GM18870 (cell line): Measurements from ENCODE around the gene KRT81.
"Not testable (repeated sequence)": the region's sequence is repeated elsewhere in the genome, so short reads cannot be mapped to it uniquely, and the experiment has no call there.

Source experiments
- ATAC-seq: cut with Tn5 transposase; IDR thresholded peaks from one replicate; pipeline ENCODE4 v1.9.1; 2021; ENCODE audit warnings: moderate library complexity; ENCODE audit not compliant: unreplicated experiment

Gene KRT81

DNA sequence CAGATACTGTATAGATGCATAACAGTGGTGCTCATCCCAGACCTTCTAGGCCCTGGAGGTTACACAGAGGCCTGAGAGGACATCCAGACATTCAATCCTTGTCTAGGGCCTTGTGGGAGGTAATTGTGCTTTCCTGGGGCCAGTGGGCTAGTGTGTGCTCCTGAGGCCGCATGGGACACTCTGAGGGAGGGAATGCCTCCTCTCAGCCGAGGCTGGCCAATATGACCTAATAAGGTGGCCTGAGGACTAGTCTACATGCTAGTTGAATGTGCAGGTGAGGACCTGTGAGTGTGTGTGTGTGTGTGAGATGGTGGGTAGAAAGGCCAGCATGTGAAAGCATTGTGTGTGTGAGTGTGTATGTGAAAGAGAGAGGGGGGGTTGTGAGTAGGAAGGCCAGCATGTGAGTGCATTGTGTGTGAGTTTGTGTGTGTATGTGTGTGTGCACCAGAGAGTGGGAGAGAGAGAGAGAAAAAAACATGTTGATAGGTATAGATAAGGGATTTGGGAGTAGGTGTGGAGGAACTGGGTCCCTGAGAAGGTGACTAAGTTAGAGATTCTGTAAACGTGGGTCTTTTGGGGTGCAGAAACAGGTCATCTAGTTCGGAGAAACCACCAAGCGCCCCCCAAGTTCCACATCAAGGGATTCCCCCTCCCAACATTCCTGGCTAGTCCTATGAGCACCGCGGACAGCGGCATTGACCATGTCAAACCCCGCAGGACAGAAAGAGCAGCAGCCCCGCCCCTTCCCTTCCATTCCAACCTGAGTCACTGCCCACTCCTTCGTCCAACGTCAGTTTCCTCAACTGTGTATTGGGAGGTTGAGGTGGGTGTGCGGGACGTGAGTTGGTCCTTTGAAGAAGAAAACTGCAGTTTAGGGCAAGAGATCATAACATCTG lies 9.7 kb upstream of the KRT81 start:
- no peak for ATAC-seq

DNA sequence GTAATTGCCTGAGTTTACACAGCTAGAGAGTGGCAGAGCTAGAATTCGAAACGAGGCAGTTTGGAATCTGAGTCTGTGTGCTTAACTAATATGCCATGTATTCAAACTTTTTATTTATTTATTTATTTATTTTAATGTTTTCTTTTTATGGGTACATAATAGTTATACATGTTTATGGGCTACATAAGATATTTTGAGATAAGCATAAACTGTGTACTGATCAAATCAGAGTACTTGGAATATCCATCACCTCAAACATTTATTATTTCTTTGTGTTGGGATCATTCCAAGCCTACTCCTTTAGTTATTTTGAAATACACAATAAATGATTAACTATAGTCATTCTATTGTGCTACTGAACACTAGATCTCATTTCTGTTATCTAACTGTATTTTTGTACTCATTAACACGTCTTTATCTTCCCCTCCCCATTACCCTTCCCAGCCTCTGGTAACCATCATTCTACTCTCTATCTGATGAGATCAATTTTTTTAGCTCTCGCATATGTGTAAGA lies 7.4 kb upstream of the KRT81 start:
- ATAC-seq: no peak

DNA sequence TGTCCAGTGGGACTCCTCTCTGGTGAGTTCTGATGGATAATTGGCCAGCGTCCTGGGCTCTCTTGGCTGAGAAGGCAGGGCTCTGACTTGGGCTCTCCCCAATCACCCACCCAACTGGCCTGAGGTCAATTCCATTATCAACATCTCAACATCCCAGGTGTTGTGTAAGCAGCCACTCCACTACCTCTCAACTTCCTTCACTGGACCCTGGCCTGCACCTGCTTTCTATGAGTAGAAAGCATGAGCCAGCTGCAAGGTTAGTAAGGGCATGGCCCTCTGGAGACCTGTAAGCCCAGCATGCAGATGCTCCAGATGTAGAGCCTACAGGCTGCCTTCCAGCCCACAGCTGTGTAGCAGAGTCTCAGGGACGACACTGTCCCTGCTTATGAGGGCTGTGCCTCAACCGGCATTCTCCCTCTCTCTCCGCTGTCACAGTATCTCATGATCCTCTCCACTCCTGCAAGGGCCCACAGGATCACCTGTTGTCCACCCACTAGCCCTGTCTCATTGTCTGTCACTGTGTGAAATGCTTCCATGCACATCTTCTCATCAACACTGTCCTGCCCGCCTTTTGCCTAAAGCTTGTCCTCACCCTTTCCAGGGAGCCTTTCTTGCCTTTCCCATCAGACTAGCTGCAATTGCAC lies 5.4 kb upstream of the KRT81 start:
- no peak for ATAC-seq

DNA sequence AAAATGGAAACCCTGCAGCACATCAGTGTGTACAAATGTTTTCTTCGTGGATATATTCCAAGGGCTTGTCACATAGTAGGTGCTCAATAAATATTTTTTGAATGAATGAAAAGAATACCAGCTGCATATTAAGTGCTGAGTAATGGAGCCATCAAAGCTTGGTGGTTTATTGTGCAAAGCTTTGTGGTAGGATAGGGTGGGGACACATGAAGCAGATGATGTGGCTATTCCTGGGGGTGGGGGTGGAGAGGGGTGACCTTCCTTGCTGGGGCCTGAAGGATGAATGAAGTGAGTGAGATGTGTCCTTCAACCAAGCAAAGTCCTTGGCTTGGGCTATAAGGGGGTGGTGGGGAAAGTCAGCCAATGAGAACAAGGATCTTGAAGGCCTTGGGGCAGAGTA lies 4.3 kb upstream of the KRT81 start:
- no peak for ATAC-seq

DNA sequence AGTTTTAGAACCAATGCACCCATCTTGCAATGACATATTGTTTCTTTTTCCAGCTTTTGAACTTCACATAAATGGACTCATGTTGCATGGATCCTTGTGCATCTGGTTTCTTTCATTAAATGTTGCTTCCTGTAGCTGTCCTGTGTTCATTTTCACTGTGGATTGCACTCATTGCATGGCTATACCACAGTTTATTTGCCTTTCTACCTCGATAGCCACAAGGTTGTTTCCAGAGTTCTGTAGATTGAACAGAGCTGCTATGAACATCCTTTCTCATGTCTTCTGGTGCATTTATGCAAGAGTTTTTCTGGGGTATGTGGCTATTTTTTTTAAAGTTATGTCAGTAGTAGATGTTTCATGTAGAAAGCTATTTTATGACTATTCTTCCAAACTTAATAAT lies 3.5 kb upstream of the KRT81 start:
- no peak for ATAC-seq

DNA sequence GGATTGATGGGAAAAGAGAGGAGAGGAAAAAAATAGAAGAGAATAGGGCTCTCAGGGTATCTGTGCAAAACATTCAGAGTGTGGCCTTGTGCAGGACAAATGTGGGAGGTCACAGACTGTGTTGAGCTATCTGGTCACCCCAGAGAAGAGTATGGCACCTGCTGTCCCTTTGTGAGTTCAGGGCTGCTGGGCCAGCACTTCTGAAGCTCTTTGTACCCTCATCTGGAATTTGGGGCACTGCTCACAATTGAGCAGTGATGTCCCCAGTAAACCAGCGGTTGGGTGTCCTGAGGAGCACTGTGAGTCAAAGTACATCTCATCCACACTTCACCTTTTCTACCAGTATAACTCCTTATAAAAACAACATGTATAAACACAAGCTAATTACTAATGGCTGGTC lies 2.6 kb upstream of the KRT81 start:
- ATAC-seq: no peak

DNA sequence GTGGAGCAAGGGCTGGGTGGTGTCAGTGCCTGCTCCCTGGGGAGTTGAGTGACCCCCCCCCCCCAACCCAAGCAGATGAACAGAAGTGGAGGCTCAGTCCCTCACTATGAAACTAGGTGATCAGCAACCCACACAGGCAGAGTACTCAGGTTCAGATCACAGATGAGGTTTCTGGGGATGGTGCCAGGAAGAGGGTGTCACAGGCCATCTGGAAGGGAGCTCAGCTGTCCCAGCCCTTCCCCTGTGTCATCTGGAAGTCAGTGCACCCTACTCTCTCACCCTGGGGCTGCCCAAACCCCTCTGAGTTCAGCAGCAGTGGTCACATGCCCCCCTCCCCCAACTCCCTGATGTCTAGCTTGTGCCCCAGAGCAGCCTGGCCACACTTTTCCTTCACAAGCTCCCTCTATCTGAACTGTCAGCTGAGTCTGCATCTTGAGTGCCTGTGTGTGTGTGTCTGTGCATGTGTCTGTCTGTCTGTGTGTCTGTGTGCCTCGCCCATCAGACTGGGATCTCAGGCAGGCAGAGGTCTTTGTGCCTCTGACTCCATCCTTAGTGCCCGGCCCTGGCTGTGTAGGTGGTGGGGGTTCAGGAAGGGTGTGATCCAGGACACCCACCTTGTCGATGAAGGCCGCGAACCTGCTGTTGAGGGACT lies 725 bp downstream of the KRT81 start:
- not testable (repeated sequence) for ATAC-seq

DNA sequence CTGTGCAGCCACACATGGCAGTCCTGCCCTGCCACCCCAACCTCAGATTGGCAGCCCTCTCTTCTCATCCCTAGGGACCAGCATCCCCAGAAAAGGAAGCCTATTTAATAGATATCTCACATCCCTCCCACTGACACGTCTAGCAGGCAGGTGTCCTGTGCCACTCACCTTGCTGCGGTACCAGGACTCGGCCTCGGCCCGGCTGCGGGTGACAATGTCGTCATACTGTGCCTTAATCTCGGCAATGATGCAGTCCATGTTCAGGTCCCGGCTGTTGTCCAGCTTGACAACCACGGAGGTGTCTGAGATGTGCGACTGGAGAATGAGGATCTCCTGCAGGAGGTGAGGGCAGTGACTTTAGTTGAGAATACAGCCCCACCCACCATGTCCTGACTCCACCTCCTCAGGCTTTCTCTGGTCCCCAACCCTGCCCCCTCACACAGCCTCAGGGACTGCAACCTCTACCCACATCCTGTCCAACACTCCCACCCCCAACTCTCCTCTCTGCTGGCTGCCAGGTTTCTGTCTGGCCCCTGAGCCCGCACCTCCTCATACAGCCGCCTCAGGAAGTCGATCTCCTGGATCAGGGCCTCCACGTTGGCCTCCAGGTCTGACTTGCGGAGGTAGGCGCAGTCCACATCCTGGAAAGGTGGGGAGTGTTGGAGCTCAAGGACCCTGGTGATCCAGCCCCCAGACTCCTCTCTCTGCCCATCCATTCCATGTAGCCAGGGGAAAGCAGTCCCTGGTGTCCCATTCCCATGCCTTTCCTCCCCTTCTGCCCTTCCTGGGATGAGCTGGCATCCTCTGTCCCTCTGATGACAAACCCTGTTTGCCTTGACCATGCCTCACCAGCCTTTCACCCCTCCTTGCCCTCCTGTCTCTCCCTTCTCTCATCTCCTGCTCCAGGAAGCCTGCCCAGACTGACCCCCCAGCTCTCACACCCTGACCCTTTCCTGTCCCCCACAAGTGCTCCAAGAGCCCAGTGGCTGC lies 3.2 kb downstream of the KRT81 start:
- peak; percentile 78 for ATAC-seq

DNA sequence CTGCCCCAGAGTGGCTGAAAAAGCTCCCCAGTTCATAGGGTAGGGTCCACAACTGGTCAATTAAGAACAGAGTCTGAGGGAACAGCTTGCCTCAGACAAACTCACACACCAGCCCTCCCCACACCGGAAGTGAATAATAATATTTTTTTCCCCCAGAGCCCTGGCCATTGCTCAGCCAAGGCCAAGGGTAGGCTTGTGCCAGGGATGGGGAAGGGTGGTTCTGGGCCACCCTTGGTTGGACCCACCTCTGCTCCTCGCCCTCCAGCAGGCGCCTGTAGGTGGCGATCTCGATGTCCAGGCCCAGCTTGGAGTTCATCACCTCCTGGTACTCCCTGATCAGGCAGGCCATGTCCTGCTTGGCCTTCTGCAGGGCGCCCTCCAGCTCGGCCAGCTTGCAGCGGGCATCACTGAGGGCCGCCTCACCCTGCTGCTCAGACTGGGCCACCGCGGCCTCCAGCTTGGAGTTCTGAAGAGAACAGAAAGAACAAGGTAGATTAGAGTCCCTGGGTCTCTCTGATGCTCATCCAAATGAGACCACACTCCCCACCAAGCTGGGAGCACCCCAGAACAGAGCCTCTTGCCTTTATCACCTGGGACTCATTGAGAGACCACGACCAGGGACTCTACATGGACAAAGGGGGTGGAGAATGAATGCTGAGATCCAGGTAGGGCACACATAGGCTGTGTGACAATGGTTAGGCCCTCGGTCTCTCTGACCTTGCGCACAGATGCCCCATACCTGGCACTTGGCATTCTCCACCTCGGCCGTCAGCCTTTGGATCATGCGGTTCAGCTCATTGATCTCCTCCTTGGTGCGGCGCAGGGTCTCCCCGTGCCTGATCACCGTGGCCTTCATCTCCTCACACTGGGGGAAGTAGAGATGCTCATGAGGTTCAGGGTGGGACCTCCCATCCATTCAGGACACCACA lies 4.2 kb downstream of the KRT81 start:
- ATAC-seq: not testable (repeated sequence)

DNA sequence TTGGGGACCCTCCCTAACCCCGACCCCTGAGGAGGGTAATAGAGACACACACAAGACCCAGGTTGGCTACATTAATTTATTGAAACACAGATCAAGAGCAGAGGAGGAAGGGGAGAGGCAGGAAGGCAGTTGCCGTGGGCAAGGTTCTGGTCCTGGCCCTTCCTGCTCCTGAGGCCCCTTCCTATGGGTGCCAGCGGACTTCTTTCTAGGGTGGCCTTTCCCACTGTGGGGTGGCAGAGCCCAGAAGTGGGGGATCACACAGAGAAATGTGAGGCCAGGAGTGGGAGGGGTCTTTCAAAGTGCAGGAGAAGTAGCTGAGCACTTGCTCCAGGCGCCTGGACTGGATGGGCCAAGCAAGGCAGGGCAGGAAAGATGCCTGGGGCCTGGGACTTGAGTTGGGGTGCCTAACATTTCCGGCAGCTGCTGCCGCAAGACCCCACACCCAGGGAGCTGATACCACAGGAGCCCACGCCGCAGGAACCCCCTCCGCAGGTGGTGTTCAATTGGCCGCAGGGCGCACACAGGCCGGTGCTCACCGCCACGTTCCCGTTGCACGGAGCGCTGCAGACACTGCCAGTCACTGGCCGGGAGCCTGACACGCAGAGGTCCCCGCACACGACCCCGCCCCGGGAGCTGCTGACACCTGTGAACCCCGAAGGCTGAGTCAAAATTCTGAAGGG lies 5.3 kb downstream of the KRT81 start:
- ATAC-seq: no peak

DNA sequence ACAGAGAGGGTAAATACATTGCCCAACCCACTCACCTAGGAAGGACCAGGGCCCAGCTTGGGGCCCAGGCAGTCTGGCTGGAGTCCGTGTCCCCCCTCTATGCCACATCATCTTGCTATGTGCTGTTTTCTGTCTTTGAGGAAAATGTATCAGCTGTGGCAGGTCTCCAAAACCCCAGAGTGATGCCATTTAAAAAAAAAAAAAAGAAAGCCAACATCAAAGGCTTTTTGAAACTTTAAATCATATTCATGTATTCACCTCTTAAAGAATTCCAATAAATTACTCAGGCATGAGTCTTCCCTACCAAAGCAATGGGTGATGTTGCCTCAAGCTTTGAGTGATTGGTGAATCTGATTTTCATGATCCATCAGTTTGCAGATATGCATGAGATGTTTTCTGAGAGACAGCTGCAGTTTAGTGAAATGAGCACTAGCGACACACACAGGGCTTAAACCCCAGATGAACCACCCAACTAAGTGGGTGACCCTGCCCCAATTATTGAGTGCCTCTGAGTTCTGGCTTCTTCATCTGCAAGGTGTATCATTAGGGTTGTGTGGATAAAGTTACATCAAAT lies 6.1 kb downstream of the KRT81 start:
- ATAC-seq: no peak

DNA sequence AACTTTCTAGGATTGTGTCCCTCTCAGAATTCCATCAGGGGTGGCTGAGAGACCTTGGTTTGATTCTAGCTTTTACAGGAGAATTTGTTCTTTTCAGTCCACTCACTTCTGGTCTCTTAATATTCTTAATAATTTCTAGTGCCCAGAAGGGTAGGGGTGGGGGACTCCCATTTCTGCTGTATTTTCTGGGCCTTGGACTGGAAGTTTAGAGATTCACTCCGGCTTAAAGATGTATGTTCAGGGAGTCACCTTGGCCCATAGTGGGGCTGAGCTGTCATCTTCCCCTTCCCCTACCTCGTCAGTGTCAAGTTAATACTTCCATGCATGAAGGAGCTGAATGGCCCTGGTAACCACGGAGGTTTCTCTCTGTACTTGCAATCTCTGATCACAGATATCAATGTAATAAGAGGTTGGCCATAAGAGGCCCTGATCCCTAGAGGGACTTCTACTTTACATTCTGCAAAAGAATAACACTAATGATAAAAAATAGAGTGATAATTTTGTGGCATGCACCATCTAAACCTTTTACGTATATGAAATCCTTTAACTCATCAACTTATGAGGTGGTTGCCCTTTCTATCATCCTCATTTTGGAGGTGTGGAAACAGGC lies 6.7 kb downstream of the KRT81 start:
- no peak for ATAC-seq

DNA sequence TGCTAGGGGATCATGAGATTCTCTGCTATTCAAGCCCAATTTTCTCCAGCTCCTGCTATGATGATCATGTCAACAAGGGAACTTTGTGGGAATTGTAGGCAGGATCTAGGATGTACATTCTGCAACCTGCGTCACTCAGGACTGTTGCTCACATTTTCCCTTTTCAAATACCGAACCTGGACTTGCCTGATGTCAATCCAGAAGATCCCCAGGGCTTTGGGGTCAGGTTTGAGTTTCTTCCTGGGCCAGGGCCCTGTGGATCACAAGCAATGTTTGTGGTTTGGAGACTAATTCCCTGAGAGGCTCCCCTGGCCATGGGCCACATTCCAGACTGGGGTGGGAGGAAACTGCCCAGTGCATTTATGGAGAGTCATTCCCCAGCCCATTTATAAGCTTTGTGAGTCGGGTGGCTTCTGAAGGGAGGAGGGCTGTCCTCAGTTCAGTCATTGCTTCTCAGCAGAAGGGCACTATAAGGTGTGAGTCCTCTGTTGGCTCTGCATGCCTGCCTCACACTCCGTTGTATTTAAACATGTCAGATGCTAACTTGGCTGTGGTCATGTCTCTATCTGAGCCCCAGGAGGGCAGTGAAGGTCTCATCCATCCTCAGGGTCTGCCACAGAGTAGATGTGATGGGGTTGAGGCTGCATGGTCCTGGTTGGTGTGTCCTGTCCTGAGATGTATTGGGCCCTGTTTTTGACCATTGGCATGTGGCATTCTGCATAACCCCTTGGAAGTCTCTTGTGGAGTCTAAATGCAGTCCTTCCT lies 10.4 kb downstream of the KRT81 start:
- no peak for ATAC-seq

DNA sequence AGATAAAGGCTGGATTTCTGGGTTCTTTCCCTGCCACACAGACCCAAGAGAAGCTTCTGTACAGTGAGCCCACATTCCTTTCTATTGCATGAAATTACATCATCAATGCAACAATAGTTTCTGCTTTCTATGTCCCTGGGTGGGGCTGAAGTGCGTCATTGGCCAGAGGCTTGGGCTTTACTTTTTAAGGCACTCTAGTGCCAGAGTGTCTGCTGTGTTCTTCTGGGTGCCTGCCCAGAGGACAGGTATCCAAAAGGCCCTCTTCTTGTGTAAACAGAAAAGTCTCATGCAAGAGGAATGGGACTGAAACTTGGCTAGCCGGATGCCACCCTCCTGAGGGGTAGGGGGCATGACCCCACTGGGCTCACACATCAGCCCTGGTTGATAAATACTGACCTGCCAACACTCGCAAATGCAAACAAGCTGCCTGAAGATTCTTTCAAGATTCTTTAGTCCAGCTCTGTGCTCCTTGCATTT lies 11.0 kb downstream of the KRT81 start:
- ATAC-seq: no peak

DNA sequence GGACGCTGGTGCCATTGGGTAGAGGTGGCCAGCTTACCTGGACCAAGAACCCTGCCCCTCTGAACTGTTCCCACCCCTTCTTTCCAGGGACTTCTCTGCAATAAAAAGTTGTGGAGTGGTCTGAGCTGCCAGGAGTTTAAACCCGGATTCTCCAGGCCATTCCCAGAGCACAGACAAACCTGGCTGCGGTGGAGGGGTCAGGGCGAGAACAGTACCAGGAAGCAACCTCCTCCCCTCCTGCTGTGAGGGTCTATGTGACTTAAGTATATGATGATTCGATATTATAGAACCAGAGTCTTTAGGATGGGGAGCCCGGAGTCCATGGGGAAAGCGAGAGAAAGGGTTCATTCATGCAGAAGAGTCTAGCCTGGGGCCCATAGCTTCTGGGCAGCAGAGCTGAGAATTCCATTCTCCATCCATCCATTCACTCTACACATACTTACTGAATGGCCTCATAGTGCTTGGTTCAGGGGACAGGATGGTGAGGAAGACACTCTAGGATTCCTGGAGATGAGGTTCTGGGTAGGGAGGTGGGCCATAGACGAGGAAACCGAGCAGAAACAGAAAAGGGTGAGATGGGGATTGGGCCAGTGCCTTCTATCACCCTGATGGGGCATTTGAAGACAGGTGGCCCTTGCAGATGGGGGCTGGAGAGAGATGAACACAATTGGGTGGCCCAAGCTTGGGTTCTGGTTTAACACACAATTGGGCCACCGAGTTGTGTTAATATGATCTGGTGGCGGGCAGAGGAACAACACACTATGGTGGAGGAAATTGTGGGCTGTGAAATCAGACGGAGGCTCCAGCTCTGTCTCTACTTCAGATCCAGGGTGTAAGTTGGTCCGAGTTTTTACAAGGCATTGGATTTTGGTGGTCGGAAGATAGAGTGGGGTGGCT lies 11.7 kb downstream of the KRT81 start:
- ATAC-seq: no peak
